CD14-positive monocyte (primary cell): ENCODE results near the gene HMGXB3. TPM values are rescaled to one million over a fixed set of nuclear protein-coding genes. Genes with fewer than 3 reads are reported as not detected.

Source experiments
- DNase-seq, 3 donors: peaks; one replicate each; pipeline ENCODE4 v3.0.0-alpha.2; 2011 to 2022
- H2AFZ ChIP-seq: 2 replicates; pipeline ENCODE4 v1.6.0; 2012; ENCODE audit warnings: mild to moderate bottlenecking, low read depth, low read length, inconsistent platforms; ENCODE audit not compliant: insufficient read depth, poor library complexity, severe bottlenecking
- H3K27ac ChIP-seq, 2 donors: 1 replicate in 1 of 2; 2 replicates in 1 of 2; pipeline ENCODE4 v1.5.1; 2012 to 2013; ENCODE audit warnings: low read length in 2 of 2, control low read depth in 1 of 2, inconsistent platforms in 1 of 2, low read depth in 1 of 2, mild to moderate bottlenecking in 1 of 2
- H3K27me3 ChIP-seq, 2 donors: one replicate each; pipeline versions ENCODE4 v1.6.0 to v1.6.1; 2011 to 2013; ENCODE audit warnings: low read length in 2 of 2; ENCODE audit not compliant: control insufficient read depth in 2 of 2, insufficient read depth in 2 of 2
- H3K36me3 ChIP-seq, 2 donors: replicated peaks in 1 of 2; 1 replicate in 1 of 2; 2 replicates in 1 of 2; pipeline versions ENCODE4 v1.5.1 to v1.6.1; 2012 to 2013; ENCODE audit warnings: low read length in 2 of 2, control low read depth in 1 of 2, inconsistent platforms in 1 of 2, mild to moderate bottlenecking in 1 of 2; ENCODE audit not compliant: insufficient read depth in 2 of 2, control insufficient read depth in 1 of 2
- H3K4me1 ChIP-seq, 2 donors: 1 replicate in 1 of 2; 2 replicates in 1 of 2; pipeline versions ENCODE4 v1.5.1 to v1.6.1; 2012 to 2013; ENCODE audit warnings: low read length in 2 of 2, control low read depth in 1 of 2, inconsistent platforms in 1 of 2, mild to moderate bottlenecking in 1 of 2, moderate library complexity in 1 of 2; ENCODE audit not compliant: insufficient read depth in 2 of 2, control insufficient read depth in 1 of 2
- H3K4me2 ChIP-seq: replicated peaks from 2 replicates; pipeline ENCODE3; 2012; ENCODE audit warnings: low read length, moderate library complexity, mild to moderate bottlenecking; ENCODE audit not compliant: poor library complexity, severe bottlenecking; ENCODE audit errors: extremely low read depth
- H3K4me3 ChIP-seq, 3 experiments: fragments of 200-600 bp in 1 of 3; sonication (generic) in 1 of 3; replicated peaks in 1 of 3; 1 replicate in 2 of 3; 2 replicates in 1 of 3; pipeline ENCODE4 v1.5.1; 2011 to 2013; ENCODE audit warnings: low read length in 3 of 3, mild to moderate bottlenecking in 3 of 3, control low read depth in 2 of 3, low read depth in 2 of 3, inconsistent platforms in 1 of 3, moderate library complexity in 1 of 3
- H3K79me2 ChIP-seq: 2 replicates; pipeline ENCODE4 v1.6.0; 2012; ENCODE audit warnings: mild to moderate bottlenecking, control low read depth, inconsistent platforms, low read length, moderate library complexity; ENCODE audit not compliant: insufficient read depth
- H3K9ac ChIP-seq: 2 replicates; pipeline ENCODE4 v1.6.0; 2017; ENCODE audit warnings: low read length, mild to moderate bottlenecking; ENCODE audit not compliant: insufficient read depth, poor library complexity, severe bottlenecking
- H3K9me3 ChIP-seq, 2 donors: replicated peaks in 1 of 2; 1 replicate in 1 of 2; 2 replicates in 1 of 2; pipeline versions ENCODE4 v1.5.1 to v1.6.1; 2012 to 2013; ENCODE audit warnings: low read length in 2 of 2, control low read depth in 1 of 2; ENCODE audit not compliant: control insufficient read depth in 1 of 2, insufficient read depth in 1 of 2
- H4K20me1 ChIP-seq: 2 replicates; pipeline ENCODE4 v1.6.0; 2012; ENCODE audit warnings: mild to moderate bottlenecking, low read length, control low read depth, moderate library complexity; ENCODE audit not compliant: insufficient read depth
- H3K27ac Mint-ChIP-seq, 7 donors: one replicate each; pipeline ENCODE4 v1.8.0; 2020; ENCODE audit warnings: mild to moderate bottlenecking in 7 of 7, mixed read lengths in 7 of 7, moderate library complexity in 6 of 7, inconsistent platforms in 2 of 7
- H3K27me3 Mint-ChIP-seq, 3 donors: one replicate each; pipeline ENCODE4 v1.8.0; 2021 to 2022; ENCODE audit warnings: low read depth in 3 of 3, mild to moderate bottlenecking in 3 of 3, mixed read lengths in 3 of 3, moderate library complexity in 3 of 3, inconsistent platforms in 1 of 3
- H3K36me3 Mint-ChIP-seq, 2 donors: one replicate each; pipeline ENCODE4 v1.8.0; 2020; ENCODE audit warnings: mixed read lengths in 2 of 2, inconsistent platforms in 1 of 2, mild to moderate bottlenecking in 1 of 2
- H3K4me1 Mint-ChIP-seq: one replicate; pipeline ENCODE4 v1.8.0; 2020; ENCODE audit warnings: mild to moderate bottlenecking, mixed read lengths
- H3K4me3 Mint-ChIP-seq, 2 donors: one replicate each; pipeline ENCODE4 v1.8.0; 2020; ENCODE audit warnings: mild to moderate bottlenecking in 2 of 2, mixed read lengths in 2 of 2, moderate library complexity in 1 of 2
- H3K9me3 Mint-ChIP-seq, 7 donors: one replicate each; pipeline ENCODE4 v1.8.0; 2020 to 2022; ENCODE audit warnings: mixed read lengths in 7 of 7, mild to moderate bottlenecking in 6 of 7, moderate library complexity in 6 of 7, inconsistent platforms in 2 of 7
- WGBS: methylation state at CpG from one replicate; pipeline ENCODE4 v1.1.5; 2013; ENCODE audit warnings: missing lambda C conversion rate; ENCODE audit not compliant: insufficient coverage; 5-methylcytosine and 5-hydroxymethylcytosine counted together
- intact Hi-C, 2 donors: fragments of 100-400 bp; cut with micrococcal nuclease; formaldehyde crosslinking; loops; one replicate each; pipeline versions ENCODE4 v1.15.0 to v1.15.1; 2023
- polyA plus RNA-seq, 3 donors: library from polyadenylated mRNA; depleted of rRNA in 1 of 3; unstranded in 2 of 3; stranded (reverse) in 1 of 3; fragments of 300-500 nt in 2 of 3; fragments of >200 nt in 1 of 3; fragmentation: Illumina TruSeq in 2 of 3; gene quantifications; 1 replicate in 2 of 3; 2 replicates in 1 of 3; pipeline ENCODE4 v1.2.3, GENCODE V29; 2012 to 2021
- TF ChIP-seq, protein P1 (sequence below): fragments of 200-600 bp; IDR thresholded peaks from one replicate; pipeline ENCODE4 v1.8.0; 2022; ENCODE audit warnings: antibody characterized with exemption, mild to moderate bottlenecking

The HMGXB3 gene
- polyA plus RNA-seq, 3 donors = 3.1 to 22.9 (median 6.2) TPM

DNA sequence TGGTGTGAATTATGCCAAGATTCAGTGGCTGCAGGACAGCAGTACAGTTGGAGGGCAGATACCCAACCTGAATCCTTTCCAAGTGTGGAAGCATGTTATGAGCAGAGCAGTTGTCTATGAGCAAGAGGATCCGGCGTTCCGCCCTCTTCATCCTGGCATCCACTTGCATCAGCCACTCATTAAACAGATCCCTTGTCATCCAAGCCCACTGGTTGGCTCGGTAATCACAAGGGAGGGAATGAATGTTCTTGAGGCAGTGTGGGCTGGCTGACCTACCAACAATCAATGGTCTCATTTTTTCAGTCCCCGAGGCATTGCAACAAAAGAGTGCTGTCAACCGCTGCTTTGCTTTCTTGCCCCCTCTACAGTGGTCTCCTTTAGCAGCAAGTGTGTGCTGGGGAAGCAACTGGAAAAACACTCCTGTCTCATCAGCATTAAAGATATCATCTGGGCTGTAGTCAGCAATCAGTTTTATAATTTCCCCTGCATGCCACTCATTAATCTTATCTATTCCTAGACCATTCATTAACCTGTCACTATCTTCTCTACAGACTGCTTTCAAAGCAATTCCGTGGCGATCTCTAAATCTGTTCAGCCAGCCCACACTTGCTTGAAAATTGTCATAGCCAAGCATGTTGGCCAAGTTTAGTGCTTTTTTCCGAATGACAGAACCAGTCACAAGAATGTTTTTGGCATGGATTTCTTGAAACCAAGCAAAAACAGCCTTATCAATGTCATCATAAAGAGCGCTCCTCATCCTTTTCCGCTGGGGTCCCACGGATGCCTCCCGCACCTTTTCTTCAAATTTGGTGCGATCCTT is 4.9 kb upstream of the HMGXB3 start:
- Histone ChIP-seq H3K27ac (no peak overlapping the region), H2AFZ (no peak overlapping the region), H3K4me3 (no peak overlapping the region), H3K27me3 (no peaks in the 10 kb centered on the region), H3K4me1 (peaks cover 0 to 6% of the 10 kb centered on the region in 2 donors), H3K36me3 (peaks cover 6 to 7% of the 10 kb centered on the region in 2 donors), H3K9ac (no peak overlapping the region), H4K20me1 (no peaks in the 10 kb centered on the region), H3K4me2 (no peak overlapping the region), H3K79me2 (no peaks in the 10 kb centered on the region), H3K9me3 (no peaks in the 10 kb centered on the region)
- Mint-ChIP-seq H3K27me3 (no peaks in the 10 kb centered on the region), H3K9me3 (no peaks in the 10 kb centered on the region), H3K4me3 (no peak overlapping the region), H3K4me1 (peaks cover 12% of the 10 kb centered on the region), H3K36me3 (peaks cover 15 to 20% of the 10 kb centered on the region in 2 donors), H3K27ac (peak overlapping the region in 1 of 7 donors; percentile 26)
- 100% methylated on average over 5 of the region's 14 CpGs for WGBS
- DNase-seq = no peak
- TF ChIP-seq, protein P1, sequence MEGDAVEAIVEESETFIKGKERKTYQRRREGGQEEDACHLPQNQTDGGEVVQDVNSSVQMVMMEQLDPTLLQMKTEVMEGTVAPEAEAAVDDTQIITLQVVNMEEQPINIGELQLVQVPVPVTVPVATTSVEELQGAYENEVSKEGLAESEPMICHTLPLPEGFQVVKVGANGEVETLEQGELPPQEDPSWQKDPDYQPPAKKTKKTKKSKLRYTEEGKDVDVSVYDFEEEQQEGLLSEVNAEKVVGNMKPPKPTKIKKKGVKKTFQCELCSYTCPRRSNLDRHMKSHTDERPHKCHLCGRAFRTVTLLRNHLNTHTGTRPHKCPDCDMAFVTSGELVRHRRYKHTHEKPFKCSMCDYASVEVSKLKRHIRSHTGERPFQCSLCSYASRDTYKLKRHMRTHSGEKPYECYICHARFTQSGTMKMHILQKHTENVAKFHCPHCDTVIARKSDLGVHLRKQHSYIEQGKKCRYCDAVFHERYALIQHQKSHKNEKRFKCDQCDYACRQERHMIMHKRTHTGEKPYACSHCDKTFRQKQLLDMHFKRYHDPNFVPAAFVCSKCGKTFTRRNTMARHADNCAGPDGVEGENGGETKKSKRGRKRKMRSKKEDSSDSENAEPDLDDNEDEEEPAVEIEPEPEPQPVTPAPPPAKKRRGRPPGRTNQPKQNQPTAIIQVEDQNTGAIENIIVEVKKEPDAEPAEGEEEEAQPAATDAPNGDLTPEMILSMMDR = no peak
- intact Hi-C loops = loop anchor here in 1 of 2 donors (10.0 kb wide), 1 partner anchor 361 kb away; no protein-coding TSS in a partner anchor

DNA sequence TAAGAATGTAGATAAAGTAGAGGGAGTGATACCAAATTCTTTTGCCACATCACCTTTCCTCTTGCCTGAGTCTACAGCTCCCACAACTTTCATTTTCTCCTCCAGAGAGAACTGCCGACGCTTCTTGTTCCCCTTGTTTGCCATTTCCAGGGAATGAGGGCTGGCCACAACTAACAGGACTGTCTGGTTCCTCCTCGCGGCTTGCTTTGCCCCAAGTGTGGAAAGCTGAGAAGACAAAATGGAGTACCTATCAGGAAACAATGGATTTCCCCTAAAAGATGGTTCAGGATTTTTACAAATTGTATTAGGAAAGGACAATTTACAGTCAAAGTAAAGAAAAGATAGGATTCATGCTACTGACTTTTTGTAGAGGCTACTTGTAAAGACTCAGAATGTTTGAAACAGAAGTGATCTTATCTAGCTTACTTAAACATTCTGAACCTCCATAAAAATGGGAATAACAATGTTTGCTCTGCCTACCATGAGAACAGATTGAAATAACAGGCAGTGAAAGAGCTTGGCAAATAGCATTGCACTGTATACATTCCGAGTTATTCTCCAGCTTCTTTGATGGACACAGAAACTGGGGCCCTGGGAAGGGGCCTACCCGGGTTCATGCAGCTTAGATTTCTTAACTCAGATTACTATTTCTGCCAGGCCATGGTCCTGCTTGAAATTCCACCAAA is 4.2 kb upstream of the HMGXB3 start:
- Histone ChIP-seq H3K9ac (no peak overlapping the region), H3K36me3 (peaks cover 6 to 7% of the 10 kb centered on the region in 2 donors), H3K79me2 (peaks cover 7% of the 10 kb centered on the region), H4K20me1 (peaks cover under 1% of the 10 kb centered on the region), H3K27me3 (no peaks in the 10 kb centered on the region), H3K4me2 (no peak overlapping the region), H3K9me3 (no peaks in the 10 kb centered on the region), H3K4me3 (no peak overlapping the region), H2AFZ (no peak overlapping the region), H3K4me1 (peaks cover 5 to 9% of the 10 kb centered on the region in 2 donors), H3K27ac (no peak overlapping the region)
- Mint-ChIP-seq H3K4me3 (no peak overlapping the region), H3K4me1 (peaks cover 14% of the 10 kb centered on the region), H3K9me3 (no peaks in the 10 kb centered on the region), H3K27me3 (no peaks in the 10 kb centered on the region), H3K36me3 (peaks cover 15 to 20% of the 10 kb centered on the region in 2 donors), H3K27ac (no peak overlapping the region)
- no peak for DNase-seq
- WGBS = 98% methylated on average over 5 of the region's 6 CpGs
- intact Hi-C loops = loop anchor here in 1 of 2 donors (10.0 kb wide), 1 partner anchor 362 kb away; no protein-coding TSS in a partner anchor
- TF ChIP-seq, protein P1 = no peak
